CD1c-positive myeloid dendritic cell (primary cell): Measurements from ENCODE around the gene RTN3.
"Not testable (repeated sequence)": the region's sequence is repeated elsewhere in the genome, so short reads cannot be mapped to it uniquely, and the experiment has no call there.

Experiments used
- DNase-seq: peaks from one replicate; pipeline ENCODE4 v3.0.0-alpha.2; 2016; ENCODE audit errors: extremely low spot score

The RTN3 gene, protein sequence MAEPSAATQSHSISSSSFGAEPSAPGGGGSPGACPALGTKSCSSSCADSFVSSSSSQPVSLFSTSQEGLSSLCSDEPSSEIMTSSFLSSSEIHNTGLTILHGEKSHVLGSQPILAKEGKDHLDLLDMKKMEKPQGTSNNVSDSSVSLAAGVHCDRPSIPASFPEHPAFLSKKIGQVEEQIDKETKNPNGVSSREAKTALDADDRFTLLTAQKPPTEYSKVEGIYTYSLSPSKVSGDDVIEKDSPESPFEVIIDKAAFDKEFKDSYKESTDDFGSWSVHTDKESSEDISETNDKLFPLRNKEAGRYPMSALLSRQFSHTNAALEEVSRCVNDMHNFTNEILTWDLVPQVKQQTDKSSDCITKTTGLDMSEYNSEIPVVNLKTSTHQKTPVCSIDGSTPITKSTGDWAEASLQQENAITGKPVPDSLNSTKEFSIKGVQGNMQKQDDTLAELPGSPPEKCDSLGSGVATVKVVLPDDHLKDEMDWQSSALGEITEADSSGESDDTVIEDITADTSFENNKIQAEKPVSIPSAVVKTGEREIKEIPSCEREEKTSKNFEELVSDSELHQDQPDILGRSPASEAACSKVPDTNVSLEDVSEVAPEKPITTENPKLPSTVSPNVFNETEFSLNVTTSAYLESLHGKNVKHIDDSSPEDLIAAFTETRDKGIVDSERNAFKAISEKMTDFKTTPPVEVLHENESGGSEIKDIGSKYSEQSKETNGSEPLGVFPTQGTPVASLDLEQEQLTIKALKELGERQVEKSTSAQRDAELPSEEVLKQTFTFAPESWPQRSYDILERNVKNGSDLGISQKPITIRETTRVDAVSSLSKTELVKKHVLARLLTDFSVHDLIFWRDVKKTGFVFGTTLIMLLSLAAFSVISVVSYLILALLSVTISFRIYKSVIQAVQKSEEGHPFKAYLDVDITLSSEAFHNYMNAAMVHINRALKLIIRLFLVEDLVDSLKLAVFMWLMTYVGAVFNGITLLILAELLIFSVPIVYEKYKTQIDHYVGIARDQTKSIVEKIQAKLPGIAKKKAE

DNA sequence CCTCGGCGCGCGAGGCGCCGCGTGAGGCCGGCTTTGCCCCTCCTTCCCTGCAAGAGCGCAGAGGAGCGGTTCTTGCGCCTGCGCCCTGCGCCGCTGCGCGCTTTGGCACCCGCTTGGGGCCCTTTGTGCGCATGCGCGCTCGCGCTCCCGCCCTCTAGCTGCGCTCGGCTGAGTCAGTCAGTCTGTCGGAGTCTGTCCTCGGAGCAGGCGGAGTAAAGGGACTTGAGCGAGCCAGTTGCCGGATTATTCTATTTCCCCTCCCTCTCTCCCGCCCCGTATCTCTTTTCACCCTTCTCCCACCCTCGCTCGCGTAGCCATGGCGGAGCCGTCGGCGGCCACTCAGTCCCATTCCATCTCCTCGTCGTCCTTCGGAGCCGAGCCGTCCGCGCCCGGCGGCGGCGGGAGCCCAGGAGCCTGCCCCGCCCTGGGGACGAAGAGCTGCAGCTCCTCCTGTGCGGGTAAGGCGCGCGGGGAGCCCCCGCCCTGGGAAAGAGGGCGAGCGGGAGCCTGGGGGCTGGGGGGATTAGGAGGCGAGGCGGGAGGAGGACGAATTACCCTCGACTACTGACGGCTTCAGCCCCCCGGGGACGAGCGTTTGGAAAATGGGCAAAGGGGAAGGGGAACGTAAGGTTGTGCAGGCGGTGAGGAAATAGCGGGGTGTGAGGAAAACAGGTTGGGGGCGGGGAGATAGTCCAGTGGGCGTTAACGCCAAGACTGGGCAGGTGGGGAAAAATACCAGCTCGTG, at the start of gene RTN3:
TSS of gene RTN3 (plus strand) at position 180 of the 745 bp plus-strand sequence. CDS start at position 317, 137 bp downstream.
- peak; percentile 100 for DNase-seq

DNA sequence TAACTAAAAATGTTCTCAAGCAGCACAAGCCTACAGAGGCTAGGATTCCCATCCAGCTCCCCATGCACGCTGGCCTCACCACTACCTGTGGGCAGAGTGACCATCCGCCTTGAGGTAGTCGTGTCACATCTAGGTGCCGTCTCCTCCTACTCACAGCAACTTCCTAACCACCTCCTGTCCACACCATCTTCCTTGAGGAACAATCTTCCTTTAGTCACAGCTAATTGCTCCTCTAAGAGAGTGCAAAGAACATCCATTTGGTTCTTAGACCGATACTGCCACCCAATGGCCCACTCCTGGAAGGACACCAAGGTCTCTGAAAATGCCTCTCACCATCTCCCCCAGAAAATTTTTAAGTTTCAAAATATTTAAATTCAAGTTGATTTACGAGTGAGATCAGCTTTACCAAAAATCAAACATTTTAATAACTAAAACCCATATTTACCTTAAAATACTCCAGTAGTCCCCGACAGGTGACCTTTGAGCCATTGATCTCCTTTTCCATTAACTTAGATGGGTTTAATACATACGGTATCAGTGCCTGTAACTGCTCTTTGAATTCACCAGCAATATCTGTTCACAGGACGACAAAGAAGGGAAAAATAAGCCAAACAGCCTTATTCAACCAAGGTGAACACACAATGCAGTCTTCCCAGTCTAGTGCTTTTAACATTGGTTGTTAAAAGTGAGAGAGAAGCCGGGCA, 45.4 kb upstream of the RTN3 start:
- DNase-seq, result peak; percentile 84

DNA sequence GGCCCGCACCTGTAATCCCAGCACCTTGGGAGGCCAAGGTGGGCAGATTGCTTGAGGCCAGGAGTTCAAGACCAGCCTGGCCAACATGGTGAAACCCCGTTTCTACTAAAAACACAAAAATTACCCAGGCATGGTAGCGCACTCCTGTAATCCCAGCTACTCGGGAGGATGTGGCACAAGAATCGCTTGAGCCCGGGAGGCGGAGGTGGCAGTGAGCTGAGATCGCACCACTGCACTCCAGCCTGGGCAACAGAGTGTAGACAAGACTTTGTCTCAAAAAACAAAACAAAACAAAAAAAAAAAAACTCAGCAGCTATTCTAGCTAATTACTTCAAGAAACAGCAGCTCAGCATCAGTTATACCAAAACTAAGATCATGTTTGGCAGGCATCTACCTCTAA, 42.9 kb upstream of the RTN3 start:
- DNase-seq, result not testable (repeated sequence)

DNA sequence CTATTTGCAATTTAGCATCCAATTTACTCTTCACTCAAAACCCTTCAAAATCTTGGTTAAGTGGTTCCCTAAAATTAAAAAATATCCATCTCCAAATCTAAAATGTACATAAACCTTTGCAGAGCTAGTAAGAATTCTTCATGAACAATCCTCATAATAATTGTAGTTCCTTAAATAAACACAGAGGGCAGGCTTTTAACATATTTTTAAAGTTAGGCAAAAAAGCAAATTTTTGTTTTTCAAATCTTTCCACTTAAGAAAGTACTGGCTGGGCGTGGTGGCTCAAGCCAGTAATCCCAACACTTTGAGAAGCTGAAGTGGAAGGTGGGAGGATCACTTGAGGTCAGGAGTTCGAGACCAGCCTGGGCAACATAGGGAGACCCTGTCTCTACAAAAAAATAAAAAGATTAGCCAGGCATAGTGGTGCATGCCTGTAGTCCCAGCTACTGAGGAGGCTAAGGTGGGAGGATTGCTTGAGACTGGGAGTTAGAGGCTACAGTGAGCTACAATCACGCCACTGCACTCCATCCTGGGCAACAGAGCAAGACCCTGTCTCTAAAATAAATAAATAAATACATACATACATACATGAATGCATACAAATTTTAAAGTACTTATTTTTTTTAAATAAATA, 42.0 kb upstream of the RTN3 start:
- peak; percentile 30 for DNase-seq

DNA sequence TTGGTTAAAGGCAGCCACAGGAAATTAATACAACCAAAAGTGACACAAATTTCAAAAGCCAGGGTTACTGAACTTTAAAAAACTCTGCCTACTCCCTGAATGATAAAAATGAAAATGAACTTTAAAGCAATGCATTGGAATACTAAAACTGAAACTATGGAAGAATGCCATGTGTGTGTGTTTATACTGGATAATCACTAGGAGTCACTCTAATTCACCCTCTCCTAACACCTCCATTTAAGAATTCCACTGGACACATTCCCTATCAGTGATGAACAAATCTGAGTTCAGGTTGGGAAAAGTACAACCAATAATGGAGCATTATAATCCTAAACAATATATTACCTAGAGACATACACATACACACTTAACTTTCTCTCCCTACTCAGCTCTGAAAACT, 39.6 kb upstream of the RTN3 start:
- no peak for DNase-seq

DNA sequence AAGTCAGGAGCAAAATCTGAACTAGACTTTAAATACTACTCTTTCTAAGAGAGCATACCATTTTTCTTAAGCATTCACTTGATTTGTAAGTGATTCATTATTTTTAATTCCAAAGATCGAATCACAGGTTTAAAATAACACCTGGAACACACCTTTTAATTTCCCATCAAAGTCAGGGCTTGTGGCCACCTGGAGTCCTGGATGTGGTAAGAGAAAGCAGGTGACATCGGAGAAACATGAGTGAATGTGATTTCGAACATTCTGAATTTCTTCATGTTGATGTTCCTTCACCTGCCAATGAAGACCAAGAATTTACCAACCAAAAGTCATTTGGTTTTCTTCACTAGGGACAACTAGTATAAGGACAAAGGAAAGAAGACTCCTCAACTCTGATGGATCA, 38.1 kb upstream of the RTN3 start:
- no peak for DNase-seq

DNA sequence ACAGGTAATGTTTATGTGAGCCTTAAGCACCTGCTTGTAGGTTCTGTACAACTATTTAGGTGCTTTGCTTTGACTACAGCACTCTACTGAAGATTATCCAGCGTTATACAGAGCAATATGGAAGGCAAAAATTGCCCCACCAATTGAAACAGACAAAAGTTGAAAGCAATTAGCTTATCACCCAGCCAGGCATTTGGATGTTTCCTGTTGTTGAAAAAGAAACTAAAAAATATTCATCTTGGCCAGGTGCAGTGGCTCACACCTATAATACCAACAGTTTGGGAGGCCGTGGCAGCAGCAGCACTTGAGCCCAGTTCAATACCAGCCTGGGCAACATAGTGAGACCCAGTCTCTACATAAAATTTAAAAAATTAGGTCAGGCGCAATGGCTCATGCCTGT, 28.6 kb upstream of the RTN3 start:
- no peak for DNase-seq

DNA sequence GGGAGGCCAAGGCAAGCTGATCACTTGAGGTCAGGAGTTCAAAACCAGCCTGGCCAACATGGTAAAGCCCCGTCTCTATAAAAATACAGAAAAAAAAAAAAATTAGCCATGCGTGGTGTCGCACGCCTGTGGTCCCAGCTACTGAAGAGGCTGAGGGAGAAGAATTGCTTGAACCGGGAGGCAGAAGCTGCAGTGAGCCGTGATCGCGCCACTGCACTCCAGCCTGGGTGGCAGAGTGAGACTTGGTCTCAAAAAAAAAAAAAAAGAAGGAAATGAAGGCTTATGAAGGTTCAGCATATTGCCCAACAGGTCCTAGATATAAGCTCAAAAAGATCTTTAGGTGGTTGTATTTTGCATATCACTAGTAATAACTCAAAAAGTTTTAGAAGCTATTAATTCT, 20.3 kb upstream of the RTN3 start:
- DNase-seq, result no peak

DNA sequence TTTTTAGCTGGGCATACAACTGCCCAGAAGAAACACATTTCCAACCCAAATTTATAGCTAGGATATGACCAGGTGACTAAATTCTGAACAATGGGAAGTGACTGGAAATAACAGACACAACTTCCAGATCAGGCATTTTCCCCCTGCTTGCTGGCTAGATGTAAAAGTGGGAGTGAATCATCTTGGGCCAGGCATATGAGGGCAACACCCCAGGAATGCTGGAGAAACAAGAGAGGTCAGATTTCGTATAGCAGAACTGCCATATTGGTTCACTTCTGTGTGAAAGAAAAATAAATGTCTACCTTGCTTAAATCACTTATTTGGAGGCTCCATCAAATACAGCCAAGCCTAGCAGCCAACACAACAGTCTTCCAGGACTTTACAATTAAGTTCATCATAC, 17.5 kb upstream of the RTN3 start:
- no peak for DNase-seq

DNA sequence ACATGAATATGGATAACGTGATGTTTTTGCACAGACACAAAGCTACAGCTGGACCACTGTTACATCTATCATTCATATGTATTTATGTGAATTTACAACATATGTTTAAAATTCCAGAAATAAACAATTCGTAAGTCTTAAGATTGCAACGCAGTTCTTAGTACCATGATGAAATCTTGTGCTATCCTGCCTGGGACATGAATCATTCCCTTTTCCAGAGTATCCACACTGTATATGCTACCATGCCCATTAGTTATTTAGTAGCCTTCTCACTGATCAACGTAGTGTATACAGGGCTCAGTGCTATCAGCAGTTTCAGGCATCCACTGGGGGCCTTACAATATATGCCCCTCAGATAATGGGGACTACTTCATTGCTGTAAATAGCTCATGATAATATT, 14.4 kb upstream of the RTN3 start:
- DNase-seq, result no peak

DNA sequence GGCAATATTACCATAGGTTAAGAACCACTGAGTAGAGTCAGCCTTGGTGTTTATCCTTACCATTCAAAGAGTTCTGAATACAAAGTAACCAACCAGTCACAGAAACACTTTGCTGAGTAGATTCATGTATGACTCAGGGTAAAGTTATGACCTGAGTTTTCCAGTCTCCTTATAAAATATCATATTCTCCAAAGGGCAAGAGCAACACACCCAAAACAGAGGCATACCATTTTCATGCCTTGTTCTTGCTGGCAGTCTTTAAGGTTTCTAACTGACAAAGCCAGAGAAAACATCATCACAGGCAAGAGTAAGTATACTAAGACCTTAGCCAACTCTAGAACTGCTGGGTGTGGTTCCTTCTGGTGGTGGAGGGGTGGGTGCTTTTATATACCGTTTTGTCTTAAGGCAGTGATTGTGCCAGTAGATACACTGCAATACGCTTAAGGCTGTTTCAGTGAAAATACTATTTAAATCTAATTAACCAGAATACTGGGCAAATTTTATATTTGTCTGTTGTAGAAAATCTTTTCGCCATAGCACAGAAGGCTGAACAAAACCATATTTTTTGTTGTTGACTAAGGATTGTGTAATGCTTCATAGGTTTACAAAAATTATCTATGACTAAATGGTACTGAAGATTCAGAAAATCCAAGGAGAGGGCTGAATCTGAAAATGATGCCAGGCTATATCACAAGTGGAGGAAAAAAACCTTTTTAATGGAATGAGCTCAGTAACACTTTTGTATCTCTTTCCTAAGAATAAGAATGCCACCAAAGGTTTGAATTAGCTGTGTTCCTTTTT, 13.1 kb upstream of the RTN3 start:
- DNase-seq, result no peak

DNA sequence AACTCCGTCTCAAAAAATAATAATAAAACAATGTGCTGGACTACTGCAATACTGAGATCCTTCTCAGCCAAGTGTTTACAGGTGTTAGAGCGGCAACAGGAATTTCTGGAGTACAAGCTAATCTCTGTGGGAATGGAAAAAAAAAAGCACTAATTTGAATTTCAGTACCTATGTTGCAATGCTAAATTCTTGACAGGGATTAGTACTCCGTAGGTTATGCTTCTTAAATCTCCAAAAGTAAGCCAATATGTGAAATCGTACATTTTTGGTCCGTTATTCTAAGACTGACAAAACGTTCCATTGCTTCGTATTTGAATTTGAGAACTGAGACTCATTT, 11.2 kb upstream of the RTN3 start:
- no peak for DNase-seq

DNA sequence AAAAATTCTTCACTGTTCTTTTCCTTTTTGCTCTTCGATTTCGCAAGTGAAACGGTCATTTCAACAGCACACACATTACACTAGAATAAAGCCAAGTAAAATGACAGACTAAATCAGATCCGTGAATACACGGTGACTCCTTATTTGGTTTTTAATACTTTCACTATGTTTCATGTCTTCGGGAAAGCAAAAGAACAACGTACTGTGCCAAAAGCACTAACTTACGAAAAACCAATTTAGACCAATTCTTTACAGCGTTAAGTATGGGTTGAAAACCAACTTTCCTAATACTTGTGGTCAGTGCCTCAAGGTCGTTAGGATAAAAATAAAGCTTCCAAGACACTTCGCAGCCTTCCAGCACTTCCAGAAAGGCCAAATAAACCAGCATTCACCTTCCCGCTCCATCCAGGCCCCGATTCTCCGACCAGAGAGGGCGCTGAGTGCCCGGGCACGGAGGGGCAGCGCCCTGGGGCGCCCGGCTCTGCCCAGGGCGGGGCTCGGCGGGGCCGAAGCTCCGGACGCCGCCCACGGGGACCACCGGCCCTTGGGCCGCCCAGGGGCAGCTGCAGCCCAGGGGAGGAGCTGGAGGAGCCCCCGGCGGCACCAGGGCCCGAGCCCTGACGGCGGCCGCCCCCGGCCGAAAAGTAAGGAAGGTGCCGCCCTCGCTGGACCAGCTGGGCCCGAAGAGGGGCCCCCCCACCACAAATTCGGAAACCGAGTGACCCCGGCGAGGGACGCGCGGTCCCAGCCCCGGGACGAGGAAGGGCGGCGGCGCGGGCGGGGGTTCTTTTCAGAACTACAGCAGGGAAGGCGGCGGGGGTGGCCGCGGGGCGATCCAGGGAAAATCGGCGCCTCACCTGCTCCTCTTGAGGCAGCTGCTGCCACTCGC, 10.6 kb upstream of the RTN3 start:
- peak; percentile 65 for DNase-seq

DNA sequence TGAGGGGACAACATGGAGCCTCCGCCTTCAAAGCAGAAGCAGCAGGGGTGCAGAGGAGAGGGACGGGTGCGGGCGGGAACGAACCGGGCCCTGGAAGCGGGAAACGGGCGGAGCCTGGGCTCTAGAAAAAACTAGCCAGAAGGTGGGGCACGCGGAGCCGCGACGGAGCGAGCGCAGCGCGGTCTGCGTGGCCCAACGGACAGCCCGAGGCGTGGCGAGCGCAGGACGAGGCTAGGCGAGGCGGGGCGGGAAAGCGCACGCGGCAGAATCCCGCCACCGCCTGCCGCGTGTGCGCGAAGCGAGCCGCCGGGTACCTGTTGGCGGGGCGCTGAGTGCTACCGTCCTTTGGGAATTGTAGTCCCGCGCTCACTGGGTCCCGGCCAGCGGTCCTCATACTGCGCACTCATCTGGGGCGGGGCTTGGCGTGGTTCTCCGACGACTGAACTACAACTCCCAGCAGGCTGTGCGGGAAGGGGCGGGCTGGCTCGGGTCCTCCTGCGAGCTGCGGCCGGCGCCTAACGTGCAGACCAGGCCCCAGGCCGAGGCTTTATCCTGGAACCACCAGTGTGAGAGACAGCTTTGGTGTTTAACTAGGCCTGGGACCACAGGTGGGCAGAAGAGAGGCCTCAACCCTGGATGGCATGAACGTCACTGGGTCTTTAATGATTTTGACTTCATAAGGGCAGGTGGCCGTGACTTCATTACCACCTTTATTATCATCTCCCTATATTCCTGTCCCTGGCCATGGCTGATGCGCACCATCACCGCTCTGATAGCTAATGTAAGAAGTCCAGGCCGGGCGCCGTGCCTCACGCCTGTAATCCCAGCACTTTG, 9.8 kb upstream of the RTN3 start, which contains the start of gene ATL3:
TSS of gene ATL3 (minus strand) at position 55 of the 834 bp plus-strand sequence. CDS start at position 14, 41 bp downstream.
- peak; percentile 96 for DNase-seq

DNA sequence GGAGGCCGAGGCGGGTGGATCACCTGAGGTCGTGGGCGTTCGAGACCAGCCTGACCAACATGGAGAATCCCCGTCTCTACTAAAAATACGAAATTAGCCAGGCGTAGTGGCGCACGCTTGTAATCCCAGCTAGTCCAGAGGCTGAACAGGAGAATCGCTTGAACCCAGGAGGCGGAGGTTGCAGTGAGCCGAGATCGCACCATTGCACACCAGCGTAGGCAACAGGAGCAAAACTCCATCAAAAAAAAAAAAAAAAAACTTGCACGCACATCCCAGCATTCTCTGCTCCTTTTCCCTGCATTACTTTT, 9.2 kb upstream of the RTN3 start:
- no peak for DNase-seq

DNA sequence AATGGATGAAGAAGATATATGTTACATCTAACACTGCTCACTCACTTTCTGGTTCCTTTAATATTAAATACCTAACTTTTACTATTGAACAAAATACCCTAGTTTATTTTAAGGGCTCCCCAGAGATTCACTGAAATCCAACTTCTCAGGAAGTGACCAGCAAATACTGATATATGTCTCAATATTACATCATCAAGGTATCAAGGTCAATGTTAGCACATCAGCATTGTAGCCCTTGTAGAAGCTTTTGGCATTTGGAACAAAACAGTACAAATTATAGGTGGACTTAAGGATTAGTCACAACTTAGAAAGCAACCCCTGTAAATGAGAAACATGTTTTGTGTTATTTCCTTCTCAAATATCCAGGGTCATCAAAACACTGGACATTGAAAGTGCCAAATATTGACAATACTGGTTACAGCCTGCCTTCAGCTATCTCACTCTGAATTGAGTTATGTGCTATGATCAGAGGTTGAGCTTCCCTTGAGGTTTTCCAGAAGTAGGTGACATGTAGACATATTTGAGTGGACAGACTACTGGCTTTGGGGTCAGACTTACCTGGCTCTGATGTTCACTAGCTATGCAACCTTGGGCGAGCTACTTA, 8.3 kb upstream of the RTN3 start:
- DNase-seq, result no peak

DNA sequence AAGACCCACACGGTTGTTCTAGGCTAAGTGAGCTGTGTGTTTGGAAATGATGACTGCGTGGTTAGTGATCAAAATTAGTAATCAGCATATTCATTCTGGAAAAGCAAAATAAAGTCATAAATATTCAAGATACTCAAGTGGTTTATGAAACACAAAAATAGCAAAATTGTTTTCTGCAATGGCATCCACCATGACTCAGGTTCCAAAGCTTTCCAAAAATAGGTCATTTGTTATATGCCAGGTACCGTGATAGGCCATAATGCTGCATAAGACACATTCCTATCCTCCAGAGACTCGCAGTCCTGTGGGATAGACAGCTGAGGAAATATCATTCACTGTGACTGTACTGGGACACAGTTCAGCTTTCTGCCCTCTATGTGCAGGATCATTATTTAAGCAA, 7.7 kb upstream of the RTN3 start:
- DNase-seq, result no peak

DNA sequence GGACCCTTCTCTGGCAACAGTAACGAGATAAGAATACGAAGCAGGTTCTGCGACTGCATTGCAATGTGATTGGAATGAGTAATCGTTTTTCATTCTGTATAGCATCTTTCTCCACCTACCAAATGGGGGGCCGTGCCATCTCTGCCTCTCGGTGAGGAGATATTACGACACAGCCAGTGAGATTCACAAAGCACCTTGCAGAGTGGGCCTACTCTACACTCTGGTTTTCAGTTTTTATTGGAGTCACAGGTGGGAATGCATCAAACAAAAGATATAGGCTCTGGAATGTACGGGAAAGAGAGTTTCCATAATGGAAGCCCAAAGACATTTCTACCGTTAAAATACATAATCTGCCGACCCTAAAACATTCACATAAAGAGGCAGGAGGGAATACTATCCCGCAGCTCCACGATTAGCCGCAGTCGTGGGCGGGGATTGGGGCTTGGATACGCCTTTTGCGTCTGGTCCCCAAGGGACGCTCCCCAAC, 423 bp upstream of the RTN3 start:
- no peak for DNase-seq
